IMR-90 (cell line): Measurements from ENCODE around the gene KLLN.

Experiments
- BHLHE40 ChIP-seq: fragments of 150-350 bp; IDR thresholded peaks from 2 replicates; pipeline ENCODE4 v1.6.1; 2016; ENCODE audit warnings: mild to moderate bottlenecking, low read depth, low read length
- CEBPB ChIP-seq: IDR thresholded peaks from 2 replicates; pipeline ENCODE4 v1.6.1; 2012; ENCODE audit warnings: low read depth, low read length, improper control_type of control experiment
- POLR2A ChIP-seq: IDR thresholded peaks from 2 replicates; pipeline ENCODE4 v1.6.1; 2012; ENCODE audit warnings: mild to moderate bottlenecking, low read depth, low read length
- RCOR1 ChIP-seq: IDR thresholded peaks from 2 replicates; pipeline ENCODE4 v1.6.1; 2012; ENCODE audit warnings: mild to moderate bottlenecking, low read length, improper control_type of control experiment; ENCODE audit not compliant: insufficient replicate concordance
- TF ChIP-seq, protein P1 (sequence below): conservative IDR thresholded peaks from 2 replicates; pipeline ENCODE4 v1.5.1; 2012; ENCODE audit warnings: mild to moderate bottlenecking, low read depth, low read length, improper control_type of control experiment

DNA sequence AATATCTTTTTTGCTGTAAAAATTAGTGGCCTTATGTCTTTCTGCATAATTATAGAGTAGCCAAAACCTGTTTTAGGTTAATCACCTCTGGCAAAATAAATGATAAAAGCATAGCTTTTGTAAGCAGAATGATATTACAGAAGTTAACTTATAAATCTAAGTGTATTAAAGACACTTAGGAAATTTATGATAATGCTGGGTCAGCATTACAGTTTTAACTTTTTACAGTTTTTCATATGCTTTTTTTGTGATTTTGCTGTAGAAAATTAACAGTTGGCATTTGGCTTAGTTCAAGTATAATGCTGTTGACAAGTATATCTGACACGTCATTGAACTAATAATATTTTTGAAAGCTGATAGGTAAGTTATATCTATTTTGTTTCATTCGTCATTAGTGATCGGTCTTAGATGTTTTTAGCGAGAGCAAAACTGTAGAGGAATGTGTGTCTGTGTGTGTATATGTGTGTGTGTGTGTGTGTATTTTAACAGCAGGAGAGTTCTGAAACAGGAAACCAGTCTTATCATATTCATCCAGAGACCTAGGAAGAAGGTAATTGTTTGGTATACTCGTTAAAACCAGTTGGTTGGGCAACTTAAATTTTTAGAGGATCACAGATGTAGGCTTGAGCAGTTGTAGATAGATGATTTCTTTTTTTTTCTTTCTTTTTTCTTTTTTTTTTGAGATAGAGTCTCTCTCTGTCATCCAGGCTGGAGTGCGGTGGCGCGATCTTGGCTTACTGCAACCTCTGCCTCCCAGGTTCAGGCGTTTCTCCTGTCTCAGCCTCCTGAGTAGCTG, 15.5 kb upstream of the KLLN start:
- TF ChIP-seq, protein P1, sequence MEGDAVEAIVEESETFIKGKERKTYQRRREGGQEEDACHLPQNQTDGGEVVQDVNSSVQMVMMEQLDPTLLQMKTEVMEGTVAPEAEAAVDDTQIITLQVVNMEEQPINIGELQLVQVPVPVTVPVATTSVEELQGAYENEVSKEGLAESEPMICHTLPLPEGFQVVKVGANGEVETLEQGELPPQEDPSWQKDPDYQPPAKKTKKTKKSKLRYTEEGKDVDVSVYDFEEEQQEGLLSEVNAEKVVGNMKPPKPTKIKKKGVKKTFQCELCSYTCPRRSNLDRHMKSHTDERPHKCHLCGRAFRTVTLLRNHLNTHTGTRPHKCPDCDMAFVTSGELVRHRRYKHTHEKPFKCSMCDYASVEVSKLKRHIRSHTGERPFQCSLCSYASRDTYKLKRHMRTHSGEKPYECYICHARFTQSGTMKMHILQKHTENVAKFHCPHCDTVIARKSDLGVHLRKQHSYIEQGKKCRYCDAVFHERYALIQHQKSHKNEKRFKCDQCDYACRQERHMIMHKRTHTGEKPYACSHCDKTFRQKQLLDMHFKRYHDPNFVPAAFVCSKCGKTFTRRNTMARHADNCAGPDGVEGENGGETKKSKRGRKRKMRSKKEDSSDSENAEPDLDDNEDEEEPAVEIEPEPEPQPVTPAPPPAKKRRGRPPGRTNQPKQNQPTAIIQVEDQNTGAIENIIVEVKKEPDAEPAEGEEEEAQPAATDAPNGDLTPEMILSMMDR = no peak
- TF ChIP-seq RCOR1 (no peak), POLR2A (no peak), CEBPB (no peak), BHLHE40 (no peak)
